PFSK-1 (cell line): Measurements from ENCODE around the gene DCUN1D3.

Source experiments
- POLR2AphosphoS5 ChIP-seq: IDR thresholded peaks from 2 replicates; pipeline ENCODE4 v1.6.1; 2012; ENCODE audit warnings: low read depth, mild to moderate bottlenecking, control low read depth, low read length, moderate library complexity
- TAF1 ChIP-seq: IDR thresholded peaks from 2 replicates; pipeline ENCODE4 v1.6.1; 2012; ENCODE audit warnings: low read length, control low read depth, borderline replicate concordance; ENCODE audit not compliant: insufficient read depth

GRCh38 chr16:20818929-20819585, 81.1 kb downstream of the DCUN1D3 start:
- no peak for TF ChIP-seq POLR2AphosphoS5
- no peak for TF ChIP-seq TAF1
